ENCODE results near the gene SAMD7. TPM values are rescaled to one million over a fixed set of nuclear protein-coding genes. Genes with fewer than 3 reads are reported as not detected.
A peak's percentile ranks its signal among the peaks of the same experiment; 100 is the strongest.

The SAMD7 gene
- total RNA-seq, 1 experiment from 2014 or later: not detected

GRCh38 chr3:169907476-169907875, 3.9 kb upstream of the SAMD7 start:
- H3K9me3 Mint-ChIP-seq (ENCODE audit: unreplicated experiment): peaks cover 8% of the 10 kb centered on the region
- DNase-seq (ENCODE audit: unreplicated experiment): no peak
- intact Hi-C loops (cut with micrococcal nuclease): no loop called here
- CTCF ChIA-PET: interaction anchor here (0.7 kb wide), 1 partner anchor 58 kb away, joined by 4 read pairs; no protein-coding TSS in a partner anchor
- no peaks in the 10 kb centered on the region for H3K36me3 Mint-ChIP-seq (ENCODE audit: insufficient read depth, unreplicated experiment)
- H3K27me3 Mint-ChIP-seq (ENCODE audit: insufficient read depth, unreplicated experiment): no peaks in the 10 kb centered on the region
- no peak overlapping the region for H3K27ac Mint-ChIP-seq (ENCODE audit: low read depth, unreplicated experiment)
- TF ChIP-seq, protein P1, sequence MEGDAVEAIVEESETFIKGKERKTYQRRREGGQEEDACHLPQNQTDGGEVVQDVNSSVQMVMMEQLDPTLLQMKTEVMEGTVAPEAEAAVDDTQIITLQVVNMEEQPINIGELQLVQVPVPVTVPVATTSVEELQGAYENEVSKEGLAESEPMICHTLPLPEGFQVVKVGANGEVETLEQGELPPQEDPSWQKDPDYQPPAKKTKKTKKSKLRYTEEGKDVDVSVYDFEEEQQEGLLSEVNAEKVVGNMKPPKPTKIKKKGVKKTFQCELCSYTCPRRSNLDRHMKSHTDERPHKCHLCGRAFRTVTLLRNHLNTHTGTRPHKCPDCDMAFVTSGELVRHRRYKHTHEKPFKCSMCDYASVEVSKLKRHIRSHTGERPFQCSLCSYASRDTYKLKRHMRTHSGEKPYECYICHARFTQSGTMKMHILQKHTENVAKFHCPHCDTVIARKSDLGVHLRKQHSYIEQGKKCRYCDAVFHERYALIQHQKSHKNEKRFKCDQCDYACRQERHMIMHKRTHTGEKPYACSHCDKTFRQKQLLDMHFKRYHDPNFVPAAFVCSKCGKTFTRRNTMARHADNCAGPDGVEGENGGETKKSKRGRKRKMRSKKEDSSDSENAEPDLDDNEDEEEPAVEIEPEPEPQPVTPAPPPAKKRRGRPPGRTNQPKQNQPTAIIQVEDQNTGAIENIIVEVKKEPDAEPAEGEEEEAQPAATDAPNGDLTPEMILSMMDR (IDR thresholded peaks at IDR 0.05; ENCODE audit: unreplicated experiment): no peak
- POLR2A ChIA-PET: no interaction called here
- BruUV-seq (replicated peaks): no TSS peak
- no peaks in the 10 kb centered on the region for H3K4me1 Mint-ChIP-seq (ENCODE audit: insufficient read depth, unreplicated experiment)
- H3K4me3 Mint-ChIP-seq (ENCODE audit: unreplicated experiment): no peak overlapping the region

- intact Hi-C loops (cut with micrococcal nuclease): no loop called here
These were observed 3.4 kb upstream of the SAMD7 start for GRCh38 chr3:169907944-169908343.

GRCh38 chr3:169913323-169913722, 2.0 kb downstream of the SAMD7 start:
- no peak overlapping the region for H3K27ac Mint-ChIP-seq (ENCODE audit: low read depth, unreplicated experiment)
- POLR2A ChIA-PET: no interaction called here

More at GRCh38 chr3:169907944-169908343, 3.4 kb upstream of the SAMD7 start:
- ChIA-PET CTCF (interaction anchor here (0.6 to 0.7 kb wide), 2 partner anchors 9 to 58 kb away, joined by 4 read pairs; no protein-coding TSS in a partner anchor), POLR2A (no interaction called here)
- DNase-seq (ENCODE audit: unreplicated experiment): no peak
- BruUV-seq (replicated peaks): no TSS peak
- Mint-ChIP-seq H3K9me3 (ENCODE audit: unreplicated experiment) (peaks cover 8% of the 10 kb centered on the region), H3K27me3 (ENCODE audit: insufficient read depth, unreplicated experiment) (no peaks in the 10 kb centered on the region), H3K4me1 (ENCODE audit: insufficient read depth, unreplicated experiment) (no peaks in the 10 kb centered on the region), H3K4me3 (ENCODE audit: unreplicated experiment) (no peak overlapping the region), H3K36me3 (ENCODE audit: insufficient read depth, unreplicated experiment) (no peaks in the 10 kb centered on the region), H3K27ac (ENCODE audit: low read depth, unreplicated experiment) (no peak overlapping the region)
- TF ChIP-seq, protein P1 (IDR thresholded peaks at IDR 0.05; ENCODE audit: unreplicated experiment): no peak

DNA sequence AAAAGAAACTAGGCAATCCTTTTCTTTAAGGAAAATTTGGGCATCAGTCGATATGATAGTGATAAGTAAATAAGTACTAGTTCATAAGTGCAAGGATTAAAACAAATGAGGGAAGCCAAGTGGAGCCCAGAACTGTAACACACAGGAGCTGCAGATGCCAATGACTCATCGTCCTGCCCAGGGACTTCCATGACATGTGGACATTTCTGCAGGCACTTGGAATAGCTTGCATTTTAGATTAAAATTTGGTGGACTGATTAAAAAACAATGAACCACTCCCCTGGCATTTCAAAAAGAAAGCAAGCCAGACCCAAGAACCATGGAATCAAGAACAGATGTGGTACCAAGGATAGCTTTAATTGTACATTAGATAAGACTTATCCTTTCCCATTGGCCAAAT, 2.9 kb downstream of the SAMD7 start:
- Mint-ChIP-seq H3K27me3 (ENCODE audit: insufficient read depth, unreplicated experiment) (no peaks in the 10 kb centered on the region), H3K4me1 (ENCODE audit: insufficient read depth, unreplicated experiment) (peaks cover 7% of the 10 kb centered on the region), H3K27ac (ENCODE audit: low read depth, unreplicated experiment) (no peak overlapping the region), H3K4me3 (ENCODE audit: unreplicated experiment) (no peak overlapping the region), H3K9me3 (ENCODE audit: unreplicated experiment) (no peaks in the 10 kb centered on the region), H3K36me3 (ENCODE audit: insufficient read depth, unreplicated experiment) (no peaks in the 10 kb centered on the region)
- TF ChIP-seq, protein P1 (IDR thresholded peaks at IDR 0.05; ENCODE audit: unreplicated experiment): no peak
- DNase-seq (ENCODE audit: unreplicated experiment): peak; percentile 42
- intact Hi-C loops (cut with micrococcal nuclease): no loop called here
- no TSS peak for BruUV-seq (replicated peaks)
- ChIA-PET CTCF (interaction anchor here (0.9 kb wide), 1 partner anchor 46 kb away, joined by 5 read pairs; no protein-coding TSS in a partner anchor), POLR2A (interaction anchor here (0.6 kb wide), 1 partner anchor 65 kb away, joined by 3 read pairs; no protein-coding TSS in a partner anchor)

More at GRCh38 chr3:169913323-169913722, 2.0 kb downstream of the SAMD7 start:
- TF ChIP-seq, protein P1 (IDR thresholded peaks at IDR 0.05; ENCODE audit: unreplicated experiment): no peak
- H3K27me3 Mint-ChIP-seq (ENCODE audit: insufficient read depth, unreplicated experiment): no peaks in the 10 kb centered on the region
- DNase-seq (ENCODE audit: unreplicated experiment): no peak
- H3K4me3 Mint-ChIP-seq (ENCODE audit: unreplicated experiment): no peak overlapping the region
- no peaks in the 10 kb centered on the region for H3K36me3 Mint-ChIP-seq (ENCODE audit: insufficient read depth, unreplicated experiment)
- H3K4me1 Mint-ChIP-seq (ENCODE audit: insufficient read depth, unreplicated experiment): peaks cover 7% of the 10 kb centered on the region
- CTCF ChIA-PET: interaction anchor here (0.6 kb wide), 1 partner anchor 15 kb away, joined by 3 read pairs; no protein-coding TSS in a partner anchor
- intact Hi-C loops (cut with micrococcal nuclease): no loop called here
- BruUV-seq (replicated peaks): no TSS peak
- H3K9me3 Mint-ChIP-seq (ENCODE audit: unreplicated experiment): no peaks in the 10 kb centered on the region

All from MCF 10A (cell line).